HEK293T (cell line): ENCODE measurements around the gene TNFRSF8.

ENCODE experiments used
- CTCF ChIA-PET: fragments of 350-600 bp; formaldehyde crosslinking; extraction: SDS; loops from one replicate; lab custom pipeline; 2021; ENCODE audit warnings: antibody characterized with exemption, inconsistent platforms; lab: Yijun Ruan, JAX
- POLR2A ChIA-PET: fragments of 350-600 bp; formaldehyde crosslinking; extraction: SDS; loops from one replicate; lab custom pipeline; 2020; ENCODE audit warnings: antibody characterized with exemption, inconsistent platforms; lab: Yijun Ruan, JAX
- DNase-seq: peaks from one replicate; pipeline ENCODE4 v3.0.0; 2012; ENCODE audit warnings: mixed read lengths; ENCODE audit errors: extremely low spot score
- ARNT ChIP-seq: fragments of 450-650 bp; IDR thresholded peaks from 2 replicates; pipeline ENCODE4 v1.6.1; 2017; ENCODE audit warnings: mild to moderate bottlenecking
- BHLHE40 ChIP-seq: fragments of 450-650 bp; IDR thresholded peaks from 2 replicates; pipeline ENCODE4 v1.6.1; 2016; ENCODE audit warnings: mild to moderate bottlenecking, moderate library complexity, borderline replicate concordance
- CTBP1 ChIP-seq: fragments of 450-650 bp; IDR thresholded peaks from 2 replicates; pipeline ENCODE4 v1.6.1; 2016; ENCODE audit warnings: borderline replicate concordance
- ELF4 ChIP-seq: fragments of 450-650 bp; IDR thresholded peaks from 2 replicates; pipeline ENCODE4 v1.6.1; 2017; ENCODE audit warnings: antibody characterized with exemption
- FOXA1 ChIP-seq: fragments of 450-650 bp; IDR thresholded peaks from 2 replicates; pipeline ENCODE4 v1.6.1; 2016; ENCODE audit warnings: mild to moderate bottlenecking
- FOXK2 ChIP-seq: fragments of 450-650 bp; IDR thresholded peaks from 2 replicates; pipeline ENCODE4 v1.6.1; 2016; ENCODE audit warnings: mild to moderate bottlenecking
- FOXM1 ChIP-seq: fragments of 450-650 bp; IDR thresholded peaks from 2 replicates; pipeline ENCODE4 v1.6.1; 2017; ENCODE audit warnings: mild to moderate bottlenecking, borderline replicate concordance
- HDGF ChIP-seq: fragments of 450-650 bp; IDR thresholded peaks from 2 replicates; pipeline ENCODE4 v1.6.1; 2017; ENCODE audit warnings: antibody characterized with exemption, borderline replicate concordance
- L3MBTL2 ChIP-seq: fragments of 450-650 bp; conservative IDR thresholded peaks from 2 replicates; pipeline ENCODE4 v1.6.1; 2016; ENCODE audit warnings: mild to moderate bottlenecking
- LEF1 ChIP-seq: fragments of 450-650 bp; IDR thresholded peaks from 2 replicates; pipeline ENCODE4 v1.6.1; 2017; ENCODE audit warnings: mild to moderate bottlenecking, borderline replicate concordance
- NFRKB ChIP-seq: fragments of 450-650 bp; IDR thresholded peaks from 2 replicates; pipeline ENCODE4 v1.6.1; 2016; ENCODE audit warnings: mild to moderate bottlenecking, moderate library complexity
- PKNOX1 ChIP-seq: fragments of 450-650 bp; IDR thresholded peaks from 2 replicates; pipeline ENCODE4 v1.6.1; 2016
- SP1 ChIP-seq: fragments of 450-650 bp; IDR thresholded peaks from 2 replicates; pipeline ENCODE4 v1.6.1; 2017
- SUZ12 ChIP-seq: fragments of 450-650 bp; IDR thresholded peaks from 2 replicates; pipeline ENCODE4 v1.6.1; 2016; ENCODE audit warnings: mild to moderate bottlenecking
- TARDBP ChIP-seq: fragments of 450-650 bp; IDR thresholded peaks from 2 replicates; pipeline ENCODE4 v1.6.1; 2016
- ZNF384 ChIP-seq: fragments of 450-650 bp; IDR thresholded peaks from 2 replicates; pipeline ENCODE4 v1.6.1; 2016

The TNFRSF8 gene

GRCh38 chr1:12157366-12158231 is 94.5 kb downstream of the TNFRSF8 start:
- POLR2A ChIA-PET, result no interaction called here
- no peak for DNase-seq

GRCh38 chr1:12158357-12159092 is 95.4 kb downstream of the TNFRSF8 start:
- ChIA-PET POLR2A (no interaction called here), CTCF (no interaction called here)
- no peak for DNase-seq
- TF ChIP-seq FOXA1 (no peak), ARNT (no peak), BHLHE40 (no peak), HDGF (no peak), TARDBP (no peak)

More at GRCh38 chr1:12157366-12158231, 94.5 kb downstream of the TNFRSF8 start:
- CTCF ChIA-PET, result no interaction called here
- TF ChIP-seq SUZ12 (no peak), BHLHE40 (no peak), ARNT (no peak), FOXK2 (no peak), HDGF (no peak), ZNF384 (no peak)

GRCh38 chr1:12159816-12160215 is 96.7 kb downstream of the TNFRSF8 start:
- POLR2A ChIA-PET, result no interaction called here
- CTCF ChIA-PET, result interaction anchor here (0.7 kb wide), 1 partner anchor 18 kb away, joined by 3 read pairs; no protein-coding TSS in a partner anchor
- TF ChIP-seq PKNOX1 (no peak), CTBP1 (no peak), SP1 (no peak), FOXM1 (no peak), SUZ12 (no peak), ELF4 (no peak), FOXA1 (no peak), NFRKB (no peak), ARNT (no peak), L3MBTL2 (no peak), TARDBP (no peak), HDGF (no peak), FOXK2 (no peak), BHLHE40 (no peak)
- DNase-seq, result no peak

GRCh38 chr1:12161324-12161661 is 98.2 kb downstream of the TNFRSF8 start:
- POLR2A ChIA-PET, result no interaction called here
- CTCF ChIA-PET, result interaction anchor here (2.3 kb wide), 1 partner anchor 37 kb away, joined by 10 read pairs; no protein-coding TSS in a partner anchor
- no peak for DNase-seq
- TF ChIP-seq FOXA1 (no peak), FOXK2 (no peak), FOXM1 (no peak), TARDBP (no peak), NFRKB (no peak), ELF4 (no peak), PKNOX1 (no peak), SP1 (no peak), ARNT (no peak), ZNF384 (no peak), BHLHE40 (no peak), CTBP1 (no peak)

GRCh38 chr1:12161662-12162458 is 98.8 kb downstream of the TNFRSF8 start:
- ChIA-PET POLR2A (interaction anchor here (1.4 kb wide), 1 partner anchor 14 kb away, joined by 4 read pairs; no protein-coding TSS in a partner anchor), CTCF (interaction anchor here (1.7 to 2.3 kb wide), 2 partner anchors 16 to 37 kb away, joined by 4 to 10 read pairs; no protein-coding TSS in a partner anchor)
- TF ChIP-seq ARNT, result no peak
- no peak for TF ChIP-seq LEF1
- no peak for TF ChIP-seq BHLHE40
- no peak for TF ChIP-seq CTBP1
- no peak for TF ChIP-seq PKNOX1
- TF ChIP-seq NFRKB, result no peak
- no peak for TF ChIP-seq FOXK2
- TF ChIP-seq L3MBTL2, result no peak
- TF ChIP-seq ELF4, result no peak
- no peak for TF ChIP-seq TARDBP
- no peak for TF ChIP-seq HDGF
- TF ChIP-seq FOXM1, result no peak
- TF ChIP-seq ZNF384, result no peak
- TF ChIP-seq SP1, result no peak
- TF ChIP-seq SUZ12, result no peak
- no peak for TF ChIP-seq FOXA1
- peak; percentile 49 for DNase-seq
